Endothelial cell of umbilical vein (primary cell): ENCODE data around the gene KDM5C.

Experiments used
- EZH2 ChIP-seq: IDR thresholded peaks from 2 replicates; pipeline ENCODE4 v1.6.1; 2012; ENCODE audit warnings: borderline replicate concordance, low read depth, mild to moderate bottlenecking, moderate library complexity, low read length, inconsistent platforms; ENCODE audit not compliant: severe bottlenecking
- MYC ChIP-seq: IDR thresholded peaks from one replicate; pipeline ENCODE4 v1.6.1; 2011; ENCODE audit warnings: mild to moderate bottlenecking, low read depth, low read length
- TF ChIP-seq, protein P1 (sequence below), 2 donors: IDR thresholded peaks; 1 replicate in 1 of 2; 2 replicates in 1 of 2; pipeline ENCODE4 v1.5.1; 2011; ENCODE audit warnings: low read length in 2 of 2, mild to moderate bottlenecking in 2 of 2, moderate library complexity in 2 of 2, control low read depth in 1 of 2, inconsistent platforms in 1 of 2, low read depth in 1 of 2; ENCODE audit not compliant: insufficient read depth in 1 of 2; ENCODE audit errors: extremely low read depth in 1 of 2

- TF ChIP-seq EZH2 = no peak
- TF ChIP-seq, protein P1, sequence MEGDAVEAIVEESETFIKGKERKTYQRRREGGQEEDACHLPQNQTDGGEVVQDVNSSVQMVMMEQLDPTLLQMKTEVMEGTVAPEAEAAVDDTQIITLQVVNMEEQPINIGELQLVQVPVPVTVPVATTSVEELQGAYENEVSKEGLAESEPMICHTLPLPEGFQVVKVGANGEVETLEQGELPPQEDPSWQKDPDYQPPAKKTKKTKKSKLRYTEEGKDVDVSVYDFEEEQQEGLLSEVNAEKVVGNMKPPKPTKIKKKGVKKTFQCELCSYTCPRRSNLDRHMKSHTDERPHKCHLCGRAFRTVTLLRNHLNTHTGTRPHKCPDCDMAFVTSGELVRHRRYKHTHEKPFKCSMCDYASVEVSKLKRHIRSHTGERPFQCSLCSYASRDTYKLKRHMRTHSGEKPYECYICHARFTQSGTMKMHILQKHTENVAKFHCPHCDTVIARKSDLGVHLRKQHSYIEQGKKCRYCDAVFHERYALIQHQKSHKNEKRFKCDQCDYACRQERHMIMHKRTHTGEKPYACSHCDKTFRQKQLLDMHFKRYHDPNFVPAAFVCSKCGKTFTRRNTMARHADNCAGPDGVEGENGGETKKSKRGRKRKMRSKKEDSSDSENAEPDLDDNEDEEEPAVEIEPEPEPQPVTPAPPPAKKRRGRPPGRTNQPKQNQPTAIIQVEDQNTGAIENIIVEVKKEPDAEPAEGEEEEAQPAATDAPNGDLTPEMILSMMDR (IDR thresholded peaks at IDR 0.05; ENCODE audit: extremely low read depth in 1 of 2, insufficient read depth in 1 of 2, low read depth in 1 of 2, low read length in 2 of 2) = no peak
- TF ChIP-seq MYC = no peak
Observed at GRCh38 chrX:53254570-53255461, 29.8 kb upstream of the KDM5C start.
